ENCODE results near the gene SALL4.
A peak's percentile ranks its signal among the peaks of the same experiment; 100 is the strongest.
"Not testable (repeated sequence)": the region's sequence is repeated elsewhere in the genome, so short reads cannot be mapped to it uniquely, and the experiment has no call there.

SALL4 gene

DNA sequence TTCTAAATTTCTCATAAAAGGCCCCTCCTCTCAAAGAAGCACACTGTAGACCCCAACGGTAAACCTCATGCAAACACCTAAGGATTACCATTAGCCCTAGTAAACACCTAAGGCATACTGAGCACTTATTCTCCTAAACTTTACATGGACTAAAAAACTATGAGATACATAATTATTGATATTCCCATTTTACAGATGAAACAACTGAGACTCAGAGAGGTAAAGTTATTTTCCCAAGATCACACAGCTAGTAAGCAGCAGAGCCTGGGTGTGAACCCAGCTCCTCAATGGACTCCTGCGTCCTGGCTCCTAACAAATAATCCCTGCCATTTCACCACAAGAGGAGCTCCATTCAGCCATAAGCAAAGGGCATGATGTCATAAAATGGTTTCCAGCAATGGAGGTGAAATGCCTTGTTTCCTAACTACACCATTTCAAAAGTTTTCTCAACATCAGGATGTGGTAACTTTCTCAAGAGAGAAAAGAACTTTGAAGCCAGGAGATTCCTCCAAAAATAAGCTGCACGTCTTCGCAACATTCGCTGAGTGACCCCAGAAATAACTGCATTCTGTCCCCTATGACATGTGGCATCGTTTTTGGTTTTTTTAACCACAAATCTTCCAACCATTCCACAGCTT, 38.2 kb downstream of the SALL4 start:
- DNase-seq, result peak; percentile 17

DNA sequence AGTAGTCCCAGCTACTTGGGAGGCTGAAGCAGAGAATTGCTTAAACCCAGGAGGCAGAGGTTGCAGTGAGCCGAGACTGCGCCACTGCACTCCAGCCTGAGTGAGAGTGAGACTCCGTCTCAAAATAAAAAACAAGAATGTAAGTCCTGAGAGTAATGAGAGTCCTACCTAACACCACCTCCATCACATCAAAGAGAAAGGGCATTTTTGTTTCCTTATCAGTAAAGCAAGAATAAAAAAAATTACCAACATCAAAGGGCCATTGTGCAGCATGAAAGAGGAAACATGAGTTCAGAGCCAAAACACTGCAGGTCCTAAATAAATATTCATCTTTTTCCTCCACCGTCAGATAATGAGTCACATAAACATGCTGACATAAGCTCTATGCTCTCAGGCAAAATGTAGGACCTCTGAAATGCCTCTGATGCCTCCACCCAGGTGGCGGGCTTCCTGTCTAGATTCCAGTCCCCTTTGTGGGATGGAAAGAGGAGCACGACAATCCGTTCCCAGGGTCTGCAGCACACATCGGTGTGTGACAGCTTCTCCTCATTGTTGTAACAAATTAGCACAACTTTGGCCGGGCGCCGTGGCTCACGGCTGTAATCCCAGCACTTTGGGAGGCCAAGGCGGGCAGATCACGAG, 41.3 kb downstream of the SALL4 start:
- DNase-seq, result peak; percentile 40

DNA sequence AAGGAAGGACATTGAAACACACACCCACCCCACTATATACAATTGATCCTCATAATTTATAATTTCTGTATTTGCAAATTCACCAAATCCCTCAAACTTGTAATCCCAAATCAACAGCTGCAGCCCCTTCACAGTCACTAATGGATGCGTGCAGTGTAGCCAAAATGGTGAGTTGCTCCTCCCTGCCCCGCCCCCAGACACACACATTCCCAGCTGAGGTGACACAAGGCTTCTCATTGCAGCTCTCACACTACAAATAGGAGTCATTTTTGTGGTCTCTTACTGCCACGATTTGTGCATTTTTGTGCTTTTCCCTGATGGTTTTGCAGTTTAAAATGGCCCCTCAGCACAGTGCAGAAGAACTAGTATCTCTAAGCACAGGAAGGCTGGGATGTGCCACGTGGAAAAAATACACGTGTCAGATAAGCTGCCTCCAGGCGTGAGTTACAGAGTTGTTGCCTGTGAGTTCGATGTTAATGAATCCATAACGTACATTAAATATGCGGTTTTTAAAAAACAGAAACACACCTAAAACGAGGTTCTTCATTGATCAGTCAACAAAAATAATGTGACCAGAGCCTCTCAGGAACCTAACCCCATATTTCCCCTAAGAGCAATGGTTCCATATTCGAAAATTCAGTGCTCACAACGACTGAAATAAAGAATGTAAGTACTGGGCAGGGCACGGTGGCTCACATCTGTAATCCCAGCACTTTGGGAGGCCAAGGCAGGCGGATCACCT, 42.4 kb downstream of the SALL4 start:
- DNase-seq, result no peak

DNA sequence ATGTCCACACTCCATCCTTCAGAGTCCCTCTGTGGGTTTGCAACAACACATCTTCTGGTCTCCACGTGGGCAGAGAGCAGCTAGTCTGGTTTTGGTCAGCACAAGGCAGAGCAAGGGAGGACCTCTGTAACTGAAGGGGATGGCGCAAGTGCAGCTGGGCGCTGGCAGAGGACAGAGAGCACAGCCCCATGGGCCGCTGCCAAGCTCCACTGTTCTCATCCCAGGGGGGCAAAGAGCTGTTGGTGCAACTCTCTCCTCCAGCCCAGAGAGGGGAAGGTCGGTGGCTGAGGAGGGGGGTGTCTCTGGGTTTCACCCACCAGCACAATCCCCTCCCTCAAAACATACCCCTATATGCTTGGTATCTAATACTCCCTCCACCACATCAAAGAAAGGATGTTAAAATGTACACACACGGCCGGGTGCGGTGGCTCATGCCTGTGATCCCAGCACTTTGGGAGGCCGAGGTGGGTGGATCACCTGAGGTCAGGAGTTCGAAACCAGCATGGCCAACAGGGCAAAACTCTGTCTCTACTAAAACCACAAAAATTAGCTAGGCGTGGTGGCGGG, 43.3 kb downstream of the SALL4 start:
- no peak for DNase-seq

DNA sequence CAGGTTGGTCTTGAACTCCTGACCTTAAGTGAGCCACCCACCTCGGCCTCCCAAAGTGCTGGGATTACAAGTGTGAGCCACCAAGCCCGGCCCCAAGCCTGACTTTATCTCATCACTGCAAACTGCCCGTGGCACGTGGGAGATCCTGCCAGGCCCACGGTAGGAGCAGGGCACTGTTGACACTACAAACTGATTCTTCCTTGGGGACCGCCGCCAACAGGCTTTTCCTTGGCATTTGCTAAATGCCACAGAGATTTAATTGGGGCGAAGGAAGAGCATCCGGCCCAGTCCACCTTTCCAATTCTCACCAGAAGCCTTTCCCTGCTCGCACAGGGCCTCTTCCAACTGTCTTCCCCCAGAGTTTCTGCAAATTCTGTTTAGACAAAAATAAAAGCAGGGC, 45.1 kb downstream of the SALL4 start:
- no peak for DNase-seq

DNA sequence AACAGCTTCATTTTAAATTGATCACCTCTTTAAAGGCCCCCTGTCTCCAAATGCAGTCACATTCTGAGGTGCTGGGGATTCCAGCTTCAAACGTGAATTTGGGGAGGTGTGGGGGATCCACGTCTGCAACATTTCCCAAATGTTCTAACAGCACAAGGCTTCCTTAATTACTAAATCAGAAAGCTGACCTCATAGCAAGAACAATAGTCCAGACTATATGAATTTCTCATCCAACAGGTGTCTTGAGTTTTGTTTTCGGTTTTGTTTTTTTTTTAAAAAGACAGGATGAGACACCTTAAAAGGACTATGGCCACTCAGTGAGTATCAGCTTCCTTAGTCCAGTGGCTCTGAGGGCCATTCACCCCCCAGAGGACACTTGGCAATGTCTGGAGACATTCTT, 45.7 kb downstream of the SALL4 start:
- no peak for DNase-seq

DNA sequence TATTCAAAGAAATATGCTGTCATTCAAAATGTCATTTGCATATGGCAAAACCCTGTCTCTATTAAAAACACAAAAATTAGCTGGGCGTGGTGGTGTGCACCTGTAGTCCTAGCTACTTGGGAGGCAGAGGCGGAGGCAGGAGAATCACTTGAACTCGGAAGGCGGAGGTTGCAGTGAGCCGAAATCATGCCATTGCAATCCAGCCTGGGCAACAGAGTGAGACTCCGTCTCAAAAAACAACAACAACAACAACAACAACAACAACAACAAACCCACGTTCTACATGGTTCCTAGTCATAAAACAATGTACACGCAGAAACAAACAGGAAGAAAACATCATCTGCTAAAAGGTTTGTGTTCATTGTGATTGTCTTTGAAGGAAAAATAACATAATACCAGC, 49.1 kb downstream of the SALL4 start:
- not testable (repeated sequence) for DNase-seq

DNA sequence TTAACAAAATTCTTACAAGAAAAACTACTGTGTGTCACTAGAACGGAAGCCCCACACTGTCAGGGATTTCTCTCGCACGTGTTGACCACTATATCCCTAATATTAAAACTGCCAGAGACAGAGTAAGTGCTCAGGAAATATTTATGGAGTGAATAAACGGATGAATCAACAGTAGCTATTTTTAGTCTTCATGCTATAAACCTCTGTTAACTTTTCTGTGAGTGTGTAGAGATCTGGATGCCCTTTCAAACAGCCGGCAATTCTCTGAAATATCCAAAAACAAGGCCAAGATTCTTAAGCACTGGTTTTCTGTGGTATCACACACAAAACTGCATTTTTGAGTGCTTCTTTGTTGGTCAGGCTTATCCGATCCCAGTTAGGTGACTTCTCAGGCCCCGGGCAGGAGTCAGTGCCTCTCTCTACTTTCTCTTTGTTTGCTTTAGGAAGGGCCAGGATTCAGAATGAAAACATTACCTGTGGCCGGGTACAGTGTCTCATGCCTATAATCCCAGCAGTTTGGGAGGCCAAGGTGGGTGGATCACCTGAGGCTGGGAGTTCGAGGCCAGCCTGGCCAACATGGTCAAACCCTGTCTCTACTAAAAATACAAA, 49.9 kb downstream of the SALL4 start:
- DNase-seq, result peak; percentile 51

DNA sequence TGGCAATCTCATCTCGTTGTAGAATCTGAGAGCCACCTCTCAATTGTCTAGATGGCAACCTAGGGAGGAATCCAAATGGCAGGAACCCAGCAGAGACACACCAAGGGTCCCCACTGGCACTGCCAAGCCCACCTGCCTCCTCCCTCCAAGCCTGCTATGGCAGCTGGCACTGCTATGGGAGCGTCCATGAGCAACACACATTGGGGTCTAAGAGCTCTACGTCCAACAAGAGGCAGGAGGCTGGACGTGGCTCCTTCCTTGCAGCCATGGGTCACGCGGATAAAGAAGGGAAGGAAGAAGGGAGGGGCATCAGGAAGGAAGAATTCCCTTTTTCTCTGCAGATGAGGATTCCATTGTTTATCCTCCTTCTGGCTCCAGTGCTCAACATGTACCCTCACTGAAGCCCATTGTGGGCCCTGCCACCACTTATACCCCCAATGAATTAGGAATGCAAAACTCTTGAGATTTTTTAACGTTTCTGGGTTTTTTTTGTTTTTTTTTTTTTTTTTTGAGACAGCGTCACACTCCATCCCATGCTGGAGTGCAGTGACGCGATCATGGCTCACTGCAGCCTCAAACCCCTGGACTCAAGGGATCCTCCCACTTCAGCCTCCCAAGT, 51.4 kb downstream of the SALL4 start:
- no peak for DNase-seq

DNA sequence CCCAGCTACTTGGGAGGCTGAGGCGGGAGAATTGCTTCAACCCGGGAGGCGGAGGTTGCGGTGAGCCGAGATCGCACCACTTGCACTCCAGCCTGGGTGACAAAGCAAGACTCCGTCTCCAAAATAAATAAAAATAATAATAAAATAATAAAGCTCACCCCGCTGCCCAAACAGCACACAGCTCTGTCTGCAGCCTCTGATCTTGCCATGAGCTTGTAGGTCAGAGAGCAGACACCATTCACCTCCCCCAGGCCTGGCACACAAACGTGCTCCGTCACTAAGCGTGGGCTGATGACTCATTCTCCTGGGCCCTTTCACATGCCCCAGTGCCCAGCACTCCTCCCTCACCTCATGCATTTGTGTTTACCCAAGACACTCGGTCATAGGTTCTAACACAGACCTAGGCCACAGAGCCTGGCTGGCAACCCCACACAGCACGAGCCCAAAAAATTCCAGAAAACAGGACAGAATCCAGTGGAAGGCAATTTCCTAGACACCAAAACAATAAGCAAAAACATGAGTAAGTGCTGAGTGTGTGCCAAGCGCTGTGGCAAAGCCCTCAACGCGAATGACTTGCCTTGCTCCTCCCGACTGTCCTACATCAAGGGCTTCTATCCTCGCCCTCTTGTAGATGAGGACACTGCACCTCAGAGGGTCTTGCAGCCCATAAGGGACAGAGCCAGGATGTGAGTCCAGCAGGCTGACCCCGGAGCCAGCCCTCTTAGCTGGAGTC, 52.1 kb downstream of the SALL4 start:
- peak; percentile 86 for DNase-seq

DNA sequence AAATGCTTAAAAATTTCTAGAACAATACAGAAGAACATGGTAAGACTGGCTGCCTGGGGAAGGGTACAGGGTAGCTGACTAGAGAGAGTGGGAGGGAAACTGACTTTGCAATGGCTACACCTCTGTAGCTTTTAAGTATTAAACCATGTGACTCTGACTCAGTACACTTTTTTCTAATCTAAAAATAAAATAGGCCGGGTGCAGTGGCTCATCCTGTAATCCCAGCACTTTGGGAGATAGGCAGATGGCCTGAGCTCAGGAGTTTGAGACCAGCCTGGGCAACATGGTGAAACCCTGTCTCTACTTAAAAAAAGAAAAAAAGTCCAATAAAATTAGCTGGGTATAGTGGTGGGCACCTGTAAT, 52.7 kb downstream of the SALL4 start:
- DNase-seq, result peak; percentile 60

DNA sequence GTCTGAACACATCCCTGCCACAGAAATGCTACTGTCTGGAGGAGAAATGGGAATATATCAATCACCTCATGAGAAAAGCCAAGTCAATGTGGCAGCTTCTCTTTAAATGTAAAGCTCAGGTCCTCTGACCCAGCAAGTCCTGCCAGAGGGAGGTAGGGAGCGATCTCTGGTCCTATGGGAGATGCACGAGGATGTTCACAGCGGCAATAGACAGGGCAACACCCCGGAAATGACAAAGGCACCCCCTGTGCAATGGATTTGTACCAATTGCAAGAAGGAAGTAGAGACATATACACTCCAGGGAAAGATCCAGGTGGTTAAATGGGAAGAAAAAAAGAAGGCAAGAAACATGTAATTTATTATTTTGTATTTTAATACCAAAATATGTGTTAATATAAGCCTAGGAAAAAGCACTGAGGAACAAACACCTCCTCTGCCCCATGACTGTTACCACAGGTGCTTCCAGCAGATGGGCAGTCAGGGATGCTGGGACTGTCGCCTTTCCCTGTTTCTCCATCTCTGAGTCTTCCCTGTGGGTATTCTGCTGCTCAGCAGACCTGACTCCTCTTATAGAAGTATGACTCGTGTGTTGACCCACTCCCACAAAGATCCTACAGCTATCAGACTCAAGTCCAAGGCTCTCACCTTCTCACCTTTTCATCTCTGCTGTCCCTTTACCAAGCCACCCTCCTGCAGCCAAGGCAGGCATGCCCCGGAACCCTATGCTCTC, 55.0 kb downstream of the SALL4 start:
- no peak for DNase-seq

DNA sequence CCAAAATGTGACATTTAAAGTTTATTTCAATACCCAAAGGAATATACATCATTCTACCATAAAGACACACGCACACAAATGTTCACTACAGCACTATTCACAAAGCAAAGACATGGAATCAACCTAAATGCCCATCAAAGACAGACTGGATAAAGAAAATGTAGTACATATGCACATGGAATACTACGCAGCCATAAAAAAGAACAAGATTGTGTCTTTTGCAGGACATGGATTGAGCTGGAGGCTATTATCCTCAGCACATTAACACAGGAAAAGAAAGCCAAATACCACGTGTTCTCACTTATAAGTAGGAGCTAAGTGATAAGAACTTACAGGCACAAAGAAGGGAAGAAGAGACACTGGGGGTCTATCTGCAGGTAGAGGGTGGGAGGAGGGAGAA, 56.5 kb downstream of the SALL4 start:
- DNase-seq, result no peak

DNA sequence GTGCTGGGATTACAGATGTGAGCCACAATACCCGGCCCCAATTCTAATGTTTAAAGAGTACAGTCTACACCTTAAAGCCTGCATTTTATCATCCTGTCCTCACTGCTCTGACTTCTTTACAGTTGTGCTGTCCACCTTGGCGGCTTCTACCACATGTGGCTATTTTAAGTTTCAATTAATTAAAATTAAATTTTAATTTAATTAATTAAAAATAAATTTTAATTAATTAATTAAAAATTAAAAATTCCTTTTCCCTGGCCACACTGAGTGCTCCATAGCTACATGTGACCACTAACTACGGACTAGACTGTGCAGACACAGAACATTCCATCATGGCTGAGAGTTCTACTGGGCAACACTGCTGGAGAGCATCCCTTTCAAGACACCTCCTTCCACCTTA, 61.5 kb downstream of the SALL4 start:
- no peak for DNase-seq

DNA sequence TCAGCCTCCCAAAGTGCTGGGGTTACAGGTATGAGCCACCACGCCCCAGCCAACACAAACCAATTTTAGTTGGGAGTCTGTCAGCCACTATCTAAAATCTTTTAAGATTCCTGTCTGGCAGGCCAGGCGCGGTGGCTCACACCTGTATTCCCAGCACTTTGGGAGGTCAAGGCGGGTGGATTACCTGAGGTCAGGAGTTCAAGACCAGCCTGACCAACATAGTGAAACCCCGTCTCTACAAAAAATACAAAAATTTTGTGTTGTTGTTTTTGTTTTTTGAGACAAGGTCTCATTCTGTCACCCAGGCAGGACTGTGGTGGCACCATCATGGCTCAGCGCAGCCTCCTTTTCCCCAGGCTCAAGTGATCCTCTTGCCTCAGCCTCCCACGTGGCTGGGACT, 62.0 kb downstream of the SALL4 start:
- DNase-seq, result not testable (repeated sequence)

DNA sequence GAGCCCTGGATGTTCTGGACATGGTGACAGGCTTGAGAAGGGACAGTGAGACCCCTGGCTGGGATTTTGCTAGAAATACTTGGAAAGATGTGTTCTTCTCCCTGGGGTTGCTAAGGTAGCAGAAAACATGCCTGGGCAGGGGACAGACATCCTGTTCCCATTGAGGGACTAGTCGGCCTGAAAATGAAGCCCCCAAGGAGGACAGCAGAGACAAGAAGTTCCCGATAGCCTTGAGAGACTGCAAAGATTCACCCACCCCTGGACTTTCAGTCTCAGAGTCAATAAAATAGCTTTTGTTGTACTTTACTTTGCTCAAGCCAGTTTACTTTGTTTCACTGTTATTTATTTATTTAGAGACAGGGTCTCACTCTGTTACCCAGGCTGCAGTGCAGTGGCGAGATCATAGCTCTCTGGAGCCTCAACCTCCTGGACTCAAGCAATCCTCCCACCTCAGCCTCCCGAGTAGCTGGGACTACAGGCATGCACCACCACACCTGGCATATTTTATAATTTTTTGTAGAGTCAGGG, 62.5 kb downstream of the SALL4 start:
- no peak for DNase-seq

DNA sequence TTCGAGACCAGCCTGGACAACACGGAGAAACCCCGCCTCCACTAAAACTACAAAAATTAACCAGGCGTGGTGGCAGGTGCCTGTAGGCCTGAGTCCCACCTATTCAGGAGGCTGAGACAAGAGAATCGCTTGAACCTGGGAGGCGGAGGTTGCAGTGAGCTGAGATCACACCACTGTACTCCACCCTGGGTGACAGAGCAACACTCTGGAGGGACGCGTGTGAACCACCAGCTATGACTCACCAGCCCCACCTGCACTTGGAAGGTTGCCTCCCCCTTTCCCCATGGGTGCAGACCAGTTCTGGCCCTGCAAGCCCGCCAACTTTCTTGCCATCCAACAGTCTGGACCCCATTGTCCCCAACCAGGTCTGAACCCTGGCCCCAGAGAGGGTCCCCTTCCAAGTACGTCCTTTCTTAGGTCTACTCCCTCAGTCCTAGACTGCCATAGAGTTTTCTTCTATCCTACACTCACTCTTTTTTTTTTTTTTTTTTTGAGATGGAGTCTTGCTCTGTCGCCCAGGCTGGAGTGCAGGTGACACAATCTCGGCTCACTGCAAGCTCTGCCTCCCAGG, 63.4 kb downstream of the SALL4 start:
- DNase-seq, result no peak

DNA sequence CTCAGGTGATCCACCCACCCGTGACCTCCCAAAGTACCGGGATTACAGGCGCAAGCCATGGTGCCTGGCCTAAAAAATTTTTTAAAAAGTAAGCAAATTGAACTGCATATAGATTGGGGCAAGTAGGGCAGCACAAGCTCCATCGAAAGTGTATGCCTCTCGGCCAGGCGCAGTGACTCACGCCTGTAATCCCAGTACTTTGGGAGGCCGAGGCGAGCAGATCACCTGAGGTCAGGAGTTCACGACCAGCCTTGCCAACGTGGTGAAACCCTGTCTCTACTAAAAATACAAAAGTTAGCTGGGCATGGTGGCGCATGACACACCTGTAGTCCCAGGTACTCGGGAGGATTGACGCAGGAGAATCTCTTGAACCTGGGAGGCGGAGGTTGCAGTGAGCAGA, 64.1 kb downstream of the SALL4 start:
- DNase-seq, result not testable (repeated sequence)

DNA sequence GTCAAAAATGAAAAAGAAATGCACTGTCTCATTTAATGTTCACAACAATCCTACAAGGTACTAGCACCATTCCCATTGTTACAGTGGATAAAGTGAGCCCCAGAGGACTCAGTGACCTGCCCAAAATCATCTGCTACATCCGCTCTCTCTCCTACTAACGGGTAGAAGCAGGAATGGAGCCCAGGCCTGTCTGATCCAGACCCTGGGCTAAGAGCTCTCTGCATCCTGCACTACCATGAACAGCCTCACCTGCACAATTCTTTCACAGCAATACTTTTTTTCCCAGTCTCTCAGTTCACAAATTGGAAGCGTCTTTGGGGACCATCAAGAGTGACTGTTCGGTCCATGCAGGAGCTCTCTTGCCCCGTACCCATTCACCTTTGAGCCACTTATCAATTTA, 65.4 kb downstream of the SALL4 start:
- no peak for DNase-seq

DNA sequence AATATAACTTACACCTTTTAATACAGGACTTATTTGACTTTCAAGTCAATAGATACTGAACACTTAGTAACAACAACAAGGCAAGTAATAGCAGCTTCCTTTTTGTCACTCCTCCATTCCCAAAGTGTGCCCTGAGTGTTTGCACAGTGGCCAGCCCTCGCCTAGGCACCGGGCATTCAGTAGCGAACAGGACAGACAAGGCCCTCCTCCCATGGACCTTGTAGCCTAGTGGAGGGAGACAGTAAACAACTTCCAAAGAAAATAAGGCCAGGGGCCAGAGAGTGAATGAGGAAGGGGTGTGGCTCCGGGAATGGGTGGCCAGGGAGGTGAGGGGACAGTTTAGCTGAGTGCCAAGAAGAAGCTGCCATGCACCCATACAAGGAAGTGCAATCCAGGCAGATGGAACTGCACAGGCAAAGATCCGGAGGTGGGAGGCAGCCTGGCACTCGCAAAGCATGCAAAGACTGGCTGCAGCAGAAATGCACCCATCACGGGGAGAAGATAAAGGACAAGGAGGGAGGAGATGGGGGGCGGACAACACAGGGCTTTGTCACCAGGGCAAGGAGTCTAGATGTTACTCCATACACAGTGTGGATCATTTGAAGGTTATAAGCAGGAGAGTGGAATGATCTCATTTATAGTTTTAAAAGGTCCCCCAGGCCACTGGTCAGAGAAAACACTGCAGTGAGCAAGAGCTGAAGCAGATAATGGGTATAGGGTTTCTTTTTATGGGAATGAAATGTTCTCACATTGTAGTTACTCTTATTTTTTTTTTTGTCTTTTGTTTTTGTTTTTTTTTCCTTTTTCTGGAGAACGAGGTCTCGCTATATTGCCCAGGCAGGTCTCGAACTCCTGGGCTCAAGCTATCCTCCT, 66.4 kb downstream of the SALL4 start:
- no peak for DNase-seq
